Activated CD4-positive, alpha-beta T cell treated with anti-CD3 and anti-CD28 coated beads, Interleukin-2, amount 10 ng/mL, durations not matched to agents 7 days and 5 days (primary cell): Measurements from ENCODE around the gene HCAR2. TPM values are rescaled to one million over a fixed set of nuclear protein-coding genes. Genes with fewer than 3 reads are reported as not detected.

Experiments
- total RNA-seq, 2 experiments: library from RNA; stranded (reverse); gene quantifications; one replicate each; pipeline ENCODE4 v1.2.3, GENCODE V29; 2021

Gene HCAR2
- total RNA-seq, 2 experiments from 2014 or later = not detected

Other genes starting within 250 kb of the HCAR2 start
- gene ZCCHC8, start 202.4 kb downstream of the HCAR2 start, total RNA-seq = 10 to 100 TPM; 45.1 to 50.2 TPM
- gene RSRC2, start 176.4 kb downstream of the HCAR2 start, total RNA-seq = 10 to 100 TPM; 79.6 to 82.3 TPM
- 100 to 1,000 TPM; 124 to 136 TPM for gene KNTC1, start 176.1 kb downstream of the HCAR2 start, total RNA-seq
- not detected for gene HCAR3, start 13.5 kb upstream of the HCAR2 start, total RNA-seq
- gene HCAR1, start 27.5 kb upstream of the HCAR2 start, total RNA-seq = under 1 TPM; 0.17 to 0.37 TPM
- 10 to 100 TPM; 52.7 to 53.9 TPM for gene DENR, start 49.5 kb upstream of the HCAR2 start, total RNA-seq
- gene CCDC62, start 71.2 kb upstream of the HCAR2 start, total RNA-seq = under 1 TPM; 0.52 to 0.89 TPM
- 10 to 100 TPM; 30.7 to 32.7 TPM for gene HIP1R, start 132.1 kb upstream of the HCAR2 start, total RNA-seq
- 10 to 100 TPM; 23.0 to 23.7 TPM for gene VPS37B, start 192.8 kb upstream of the HCAR2 start, total RNA-seq